Activated CD4-positive, alpha-beta memory T cell treated with anti-CD3 and anti-CD28 coated beads, Interleukin-2, amount 10 ng/mL, durations not matched to agents 7 days and 5 days (primary cell): ENCODE results near the gene ZMAT5. TPM values are rescaled to one million over a fixed set of nuclear protein-coding genes. Genes with fewer than 3 reads are reported as not detected.

ENCODE experiments used
- CTCF ChIA-PET: fragments of 350-600 bp; sonication (Branson Sonifier 250); formaldehyde crosslinking; loops from one replicate; lab custom pipeline; 2021; ENCODE audit warnings: antibody characterized with exemption, inconsistent platforms; lab: Charles Lee
- POLR2A ChIA-PET: fragments of 350-600 bp; sonication (Branson Sonifier 250); formaldehyde crosslinking; loops from one replicate; lab custom pipeline; 2021; ENCODE audit warnings: antibody characterized with exemption; lab: Charles Lee
- DNase-seq: peaks from one replicate; pipeline ENCODE4 v3.0.0-alpha.2; 2020
- H3K27ac Mint-ChIP-seq: one replicate; pipeline ENCODE4 v1.8.0; 2021; ENCODE audit warnings: mild to moderate bottlenecking, mixed read lengths
- H3K27me3 Mint-ChIP-seq: one replicate; pipeline ENCODE4 v1.8.0; 2021; ENCODE audit warnings: mixed read lengths
- H3K36me3 Mint-ChIP-seq: one replicate; pipeline ENCODE4 v1.8.0; 2021; ENCODE audit warnings: low read depth, mixed read lengths
- H3K4me1 Mint-ChIP-seq: one replicate; pipeline ENCODE4 v1.8.0; 2021; ENCODE audit warnings: mixed read lengths
- H3K4me3 Mint-ChIP-seq: one replicate; pipeline ENCODE4 v1.8.0; 2021; ENCODE audit warnings: mild to moderate bottlenecking, mixed read lengths
- H3K9me3 Mint-ChIP-seq: one replicate; pipeline ENCODE4 v1.8.0; 2021; ENCODE audit warnings: mixed read lengths
- total RNA-seq, 2 experiments: library from RNA; stranded (reverse); gene quantifications; one replicate each; pipeline ENCODE4 v1.2.3, GENCODE V29; 2021

ZMAT5 gene
- total RNA-seq, 2 experiments from 2014 or later, result 23.1 to 26.4 TPM

GRCh38 chr22:29692327-29692640, 74.5 kb downstream of the ZMAT5 start:
- H3K36me3 Mint-ChIP-seq, result peaks cover 10% of the 10 kb centered on the region
- peaks cover 2% of the 10 kb centered on the region for H3K4me1 Mint-ChIP-seq
- no peak for DNase-seq
- CTCF ChIA-PET, result interaction anchor here (0.9 to 1.8 kb wide), 2 partner anchors 11 to 396 kb away, joined by 3 to 5 read pairs; no protein-coding TSS in a partner anchor
- no peak overlapping the region for H3K4me3 Mint-ChIP-seq
- H3K27ac Mint-ChIP-seq, result peak overlapping the region; percentile 19
- H3K27me3 Mint-ChIP-seq, result no peaks in the 10 kb centered on the region
- H3K9me3 Mint-ChIP-seq, result no peaks in the 10 kb centered on the region
- POLR2A ChIA-PET, result no interaction called here

GRCh38 chr22:29691636-29692326, 75.0 kb downstream of the ZMAT5 start:
- peaks cover 13% of the 10 kb centered on the region for H3K36me3 Mint-ChIP-seq
- no peaks in the 10 kb centered on the region for H3K9me3 Mint-ChIP-seq
- no peak overlapping the region for H3K4me3 Mint-ChIP-seq
- CTCF ChIA-PET, result interaction anchor here (0.6 to 1.8 kb wide), 4 partner anchors 10 to 996 kb away, joined by 3 to 5 read pairs (median 3); no protein-coding TSS in a partner anchor
- H3K27me3 Mint-ChIP-seq, result no peaks in the 10 kb centered on the region
- no peak for DNase-seq
- peak overlapping the region; percentile 19 for H3K27ac Mint-ChIP-seq
- POLR2A ChIA-PET, result no interaction called here
- H3K4me1 Mint-ChIP-seq, result peaks cover 2% of the 10 kb centered on the region

GRCh38 chr22:29690476-29690875, 76.3 kb downstream of the ZMAT5 start:
- POLR2A ChIA-PET, result no interaction called here
- H3K27ac Mint-ChIP-seq, result no peak overlapping the region
- CTCF ChIA-PET, result interaction anchor here (0.9 to 2.7 kb wide), 10 partner anchors 8 to 566 kb away, joined by 3 to 17 read pairs (median 3); no protein-coding TSS in a partner anchor
- H3K36me3 Mint-ChIP-seq, result peaks cover 11% of the 10 kb centered on the region
- H3K9me3 Mint-ChIP-seq, result no peaks in the 10 kb centered on the region
- peaks cover 2% of the 10 kb centered on the region for H3K4me1 Mint-ChIP-seq
- DNase-seq, result no peak
- H3K4me3 Mint-ChIP-seq, result no peak overlapping the region
- H3K27me3 Mint-ChIP-seq, result no peaks in the 10 kb centered on the region

GRCh38 chr22:29689880-29690213, 77.0 kb downstream of the ZMAT5 start:
- Mint-ChIP-seq H3K4me1 (peaks cover 2% of the 10 kb centered on the region), H3K9me3 (no peaks in the 10 kb centered on the region), H3K36me3 (peaks cover 11% of the 10 kb centered on the region), H3K27ac (no peak overlapping the region), H3K4me3 (no peak overlapping the region), H3K27me3 (no peaks in the 10 kb centered on the region)
- ChIA-PET CTCF (interaction anchor here (0.7 to 2.7 kb wide), 12 partner anchors 9 to 566 kb away, joined by 3 to 17 read pairs (median 4); no protein-coding TSS in a partner anchor), POLR2A (no interaction called here)
- peak; percentile 47 for DNase-seq

- Mint-ChIP-seq H3K4me1 (peaks cover 2% of the 10 kb centered on the region), H3K4me3 (no peak overlapping the region), H3K27ac (no peak overlapping the region), H3K9me3 (no peaks in the 10 kb centered on the region), H3K27me3 (no peaks in the 10 kb centered on the region), H3K36me3 (peaks cover 11% of the 10 kb centered on the region)
- DNase-seq, result no peak
- ChIA-PET POLR2A (interaction anchor here (0.6 kb wide), 1 partner anchor 1178 kb away, joined by 4 read pairs; no protein-coding TSS in a partner anchor), CTCF (interaction anchor here (0.6 to 2.7 kb wide), 12 partner anchors 10 to 1479 kb away, joined by 3 to 17 read pairs (median 4); no protein-coding TSS in a partner anchor)
Measured at GRCh38 chr22:29689206-29689879, 77.5 kb downstream of the ZMAT5 start.

GRCh38 chr22:29684244-29684643, 82.6 kb downstream of the ZMAT5 start:
- no peaks in the 10 kb centered on the region for H3K9me3 Mint-ChIP-seq
- no peak overlapping the region for H3K27ac Mint-ChIP-seq
- ChIA-PET POLR2A (no interaction called here), CTCF (interaction anchor here (1.0 to 1.1 kb wide), 2 partner anchors 10 to 17 kb away, joined by 3 read pairs; no protein-coding TSS in a partner anchor)
- no peak for DNase-seq
- peaks cover 32% of the 10 kb centered on the region for H3K36me3 Mint-ChIP-seq
- H3K4me1 Mint-ChIP-seq, result no peaks in the 10 kb centered on the region
- no peaks in the 10 kb centered on the region for H3K27me3 Mint-ChIP-seq
- H3K4me3 Mint-ChIP-seq, result no peak overlapping the region

- POLR2A ChIA-PET, result no interaction called here
- no peak overlapping the region for H3K4me3 Mint-ChIP-seq
Measured at GRCh38 chr22:29683536-29683935, 83.3 kb downstream of the ZMAT5 start.

More at GRCh38 chr22:29683536-29683935, 83.3 kb downstream of the ZMAT5 start:
- no peaks in the 10 kb centered on the region for H3K27me3 Mint-ChIP-seq
- H3K36me3 Mint-ChIP-seq, result peaks cover 34% of the 10 kb centered on the region
- H3K9me3 Mint-ChIP-seq, result no peaks in the 10 kb centered on the region
- CTCF ChIA-PET, result interaction anchor here (1.0 kb wide), 1 partner anchor 18 kb away, joined by 3 read pairs; no protein-coding TSS in a partner anchor
- no peak for DNase-seq
- no peaks in the 10 kb centered on the region for H3K4me1 Mint-ChIP-seq
- H3K27ac Mint-ChIP-seq, result no peak overlapping the region

Other genes starting within 250 kb of the ZMAT5 start
- gene THOC5, start 213.2 kb downstream of the ZMAT5 start, total RNA-seq, result 10 to 100 TPM; 41.6 to 56.2 TPM
- gene NIPSNAP1, start 185.9 kb downstream of the ZMAT5 start, total RNA-seq, result 10 to 100 TPM; 38.2 to 40.5 TPM
- 10 to 100 TPM; 58.2 to 60.1 TPM for gene NF2, start 163.4 kb downstream of the ZMAT5 start, total RNA-seq
- gene CABP7, start 47.0 kb downstream of the ZMAT5 start, total RNA-seq, result under 1 TPM; 0.08 to 0.13 TPM
- 10 to 100 TPM; 86.4 to 89.5 TPM for gene UQCR10, start 362 bp upstream of the ZMAT5 start, total RNA-seq
- gene ASCC2, start 71.3 kb upstream of the ZMAT5 start, total RNA-seq, result 10 to 100 TPM; 76.5 to 81.0 TPM
- 10 to 100 TPM; 33.1 to 35.3 TPM for gene MTMR3, start 116.2 kb upstream of the ZMAT5 start, total RNA-seq